SK-N-MC (cell line): ENCODE data around the gene ANKS1B.

Experiments
- DNase-seq: peaks from one replicate; pipeline ENCODE4 v3.0.0-alpha.2; 2011; ENCODE audit warnings: low read depth, low spot score
- H3K27ac ChIP-seq: fragments of 200-600 bp; sonication (generic); 2 replicates; pipeline ENCODE4 v1.5.1; 2016; ENCODE audit warnings: mixed run types
- H3K36me3 ChIP-seq: fragments of 200-600 bp; sonication (generic); 2 replicates; pipeline ENCODE4 v1.6.1; 2017; ENCODE audit warnings: antibody characterized with exemption, low read length, mixed read lengths; ENCODE audit not compliant: insufficient read depth
- H3K4me3 ChIP-seq: fragments of 200-600 bp; sonication (generic); 2 replicates; pipeline ENCODE4 v1.5.1; 2016
- H3K9ac ChIP-seq: fragments of 200-600 bp; sonication (generic); 2 replicates; pipeline ENCODE4 v1.8.0; 2017; ENCODE audit warnings: mixed run types, mixed read lengths; ENCODE audit not compliant: insufficient read length
- H3K9me3 ChIP-seq: fragments of 200-600 bp; sonication (generic); 2 replicates; pipeline ENCODE4 v1.6.1; 2017; ENCODE audit warnings: low read depth, mild to moderate bottlenecking, antibody characterized with exemption, low read length, moderate library complexity, mixed read lengths
- EZH2 ChIP-seq: fragments of 200-600 bp; sonication (generic); IDR thresholded peaks from one replicate; pipeline ENCODE4 v1.6.1; 2017; ENCODE audit warnings: antibody characterized with exemption
- FOXP2 ChIP-seq: optimal IDR thresholded peaks from 2 replicates; pipeline ENCODE3; 2011; ENCODE audit warnings: mild to moderate bottlenecking, moderate library complexity; ENCODE audit not compliant: insufficient read depth; ENCODE audit errors: extremely low read length, control extremely low read depth
- POLR2AphosphoS5 ChIP-seq: IDR thresholded peaks from 2 replicates; pipeline ENCODE4 v1.6.1; 2012; ENCODE audit warnings: mild to moderate bottlenecking, low read depth, low read length, borderline replicate concordance

Gene ANKS1B

GRCh38 chr12:99713946-99714520, 270.7 kb downstream of the ANKS1B start:
- no peak for DNase-seq
- Histone ChIP-seq H3K4me3 (no peak overlapping the region), H3K27ac (no peak overlapping the region), H3K9me3 (no peaks in the 10 kb centered on the region), H3K36me3 (no peaks in the 10 kb centered on the region), H3K9ac (no peak overlapping the region)
- TF ChIP-seq FOXP2: no peak
- no peak for TF ChIP-seq EZH2
- no peak for TF ChIP-seq POLR2AphosphoS5

DNA sequence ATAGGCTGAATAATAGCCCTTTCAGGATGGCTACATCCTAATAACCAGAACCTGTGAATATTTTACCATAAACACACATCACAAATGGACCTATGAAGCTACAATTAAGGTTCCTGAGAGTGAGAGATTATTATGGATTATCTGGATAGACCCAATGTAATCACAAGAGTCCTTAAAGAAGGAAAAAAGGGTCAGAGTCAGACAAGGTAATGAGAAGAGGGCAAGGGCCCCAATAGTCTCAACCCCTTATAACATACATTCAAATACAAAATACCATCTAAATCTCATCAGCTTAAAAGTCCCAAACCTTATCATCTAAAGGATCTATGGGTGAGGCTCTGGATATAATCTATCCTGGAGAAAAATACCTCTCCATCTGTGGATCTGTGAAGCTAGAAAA, 272.5 kb downstream of the ANKS1B start:
- no peak overlapping the region for H3K9ac ChIP-seq
- no peak for DNase-seq
- no peaks in the 10 kb centered on the region for H3K9me3 ChIP-seq
- H3K27ac ChIP-seq: no peak overlapping the region
- H3K36me3 ChIP-seq: no peaks in the 10 kb centered on the region
- no peak overlapping the region for H3K4me3 ChIP-seq
- TF ChIP-seq FOXP2 (no peak), POLR2AphosphoS5 (no peak), EZH2 (no peak)

DNA sequence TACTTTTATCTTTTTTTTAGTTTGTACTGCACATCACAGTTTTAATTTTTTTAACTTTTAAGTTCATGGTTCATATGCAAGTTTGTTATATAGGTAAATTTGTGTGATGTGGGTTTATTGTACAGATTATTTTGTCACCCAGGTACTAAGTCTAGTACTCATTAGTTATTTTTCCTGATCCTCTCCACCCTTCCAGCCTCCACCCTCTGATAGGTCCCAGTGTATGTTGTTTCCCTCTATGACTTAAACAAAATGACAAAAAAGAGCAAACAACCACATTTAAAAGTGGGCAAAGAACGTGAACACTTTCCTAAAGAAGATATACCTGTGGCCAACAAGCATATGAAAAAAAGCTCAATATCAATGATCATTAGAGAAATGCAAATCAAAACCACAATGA, 273.5 kb downstream of the ANKS1B start:
- TF ChIP-seq FOXP2 (no peak), POLR2AphosphoS5 (no peak), EZH2 (no peak)
- Histone ChIP-seq H3K9me3 (no peaks in the 10 kb centered on the region), H3K4me3 (no peak overlapping the region), H3K9ac (no peak overlapping the region), H3K27ac (no peak overlapping the region), H3K36me3 (no peaks in the 10 kb centered on the region)
- no peak for DNase-seq

DNA sequence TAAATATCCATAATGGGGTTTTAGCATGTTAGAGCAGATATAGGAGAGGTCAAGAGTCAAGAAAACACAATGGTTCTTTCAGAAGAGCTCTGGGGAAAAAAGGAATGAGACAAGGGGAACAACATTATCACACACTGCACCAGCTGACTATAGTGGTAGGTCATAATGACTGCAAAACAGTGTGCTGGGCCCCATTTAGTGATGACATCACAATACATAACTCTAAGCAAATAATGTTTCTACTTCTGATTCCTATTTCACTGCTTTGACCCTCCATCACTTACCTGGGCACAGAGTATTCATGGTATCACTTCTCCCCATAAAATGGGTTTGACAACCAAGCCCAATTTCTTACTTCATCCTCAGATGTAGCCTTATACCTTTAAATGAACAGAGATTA, 275.1 kb downstream of the ANKS1B start:
- no peak overlapping the region for H3K9ac ChIP-seq
- TF ChIP-seq EZH2 (no peak), POLR2AphosphoS5 (no peak), FOXP2 (no peak)
- H3K27ac ChIP-seq: no peak overlapping the region
- no peak for DNase-seq
- no peaks in the 10 kb centered on the region for H3K9me3 ChIP-seq
- no peaks in the 10 kb centered on the region for H3K36me3 ChIP-seq
- H3K4me3 ChIP-seq: no peak overlapping the region

GRCh38 chr12:99709116-99709515, 275.6 kb downstream of the ANKS1B start:
- H3K9ac ChIP-seq: no peak overlapping the region
- TF ChIP-seq POLR2AphosphoS5 (no peak), EZH2 (no peak), FOXP2 (no peak)
- DNase-seq: no peak
- H3K4me3 ChIP-seq: no peak overlapping the region
- H3K36me3 ChIP-seq: no peaks in the 10 kb centered on the region
- no peaks in the 10 kb centered on the region for H3K9me3 ChIP-seq
- H3K27ac ChIP-seq: no peak overlapping the region

DNA sequence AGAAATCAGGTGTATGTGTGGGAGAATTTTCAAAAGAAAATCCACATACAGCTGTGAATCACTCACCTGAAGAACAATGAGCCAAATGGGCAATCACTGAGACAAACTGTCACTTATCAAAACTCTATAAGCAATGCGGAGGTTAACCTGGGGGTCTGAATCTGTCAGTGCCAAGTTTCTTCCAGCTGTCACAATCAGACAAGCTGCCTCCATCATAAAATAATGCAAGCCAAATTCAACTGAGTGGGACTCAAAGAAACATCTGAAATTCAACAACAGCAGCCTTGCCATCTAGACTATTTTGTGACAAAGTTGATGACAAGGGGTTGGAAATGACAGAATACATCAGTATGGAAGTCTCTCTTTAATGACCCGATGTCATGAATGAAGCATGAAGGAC, 276.9 kb downstream of the ANKS1B start:
- no peak for DNase-seq
- Histone ChIP-seq H3K36me3 (no peaks in the 10 kb centered on the region), H3K9me3 (no peaks in the 10 kb centered on the region), H3K4me3 (no peak overlapping the region), H3K9ac (no peak overlapping the region), H3K27ac (no peak overlapping the region)
- TF ChIP-seq FOXP2 (no peak), POLR2AphosphoS5 (no peak), EZH2 (no peak)

DNA sequence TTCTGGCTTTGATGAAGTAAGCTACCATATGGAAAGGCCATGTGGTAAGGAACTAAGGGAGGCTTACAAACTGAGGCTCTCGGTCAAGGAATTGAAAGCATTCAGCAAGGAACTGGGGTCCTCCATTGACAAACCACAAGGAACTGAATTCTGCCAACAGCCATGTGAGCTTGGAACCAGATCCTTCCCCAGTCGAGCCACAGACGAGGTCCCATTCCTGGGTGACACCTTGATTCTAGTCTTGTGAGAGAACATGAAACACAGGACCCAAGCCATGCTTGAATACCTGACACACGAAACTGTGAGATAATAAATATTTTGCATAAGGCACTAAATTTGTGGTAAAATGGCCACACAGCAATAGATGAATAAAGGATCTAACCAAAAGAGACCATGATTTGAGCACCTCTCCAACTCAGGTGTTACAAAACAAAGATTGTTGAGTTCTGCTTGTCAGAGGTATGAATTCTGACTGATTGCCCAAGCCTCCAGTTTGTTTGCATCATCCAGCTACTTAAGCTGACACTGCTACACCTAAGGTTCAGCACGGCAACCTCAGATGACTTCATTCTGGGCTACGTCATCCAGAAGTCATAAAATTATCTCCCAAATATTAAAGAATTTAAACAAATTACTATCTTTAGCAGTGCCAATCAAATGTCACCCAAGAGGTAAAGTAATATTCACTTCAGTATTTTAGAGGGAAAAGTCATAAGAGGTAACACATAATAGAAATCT, 277.8 kb downstream of the ANKS1B start:
- no peak overlapping the region for H3K27ac ChIP-seq
- DNase-seq: no peak
- H3K9me3 ChIP-seq: no peaks in the 10 kb centered on the region
- no peak for TF ChIP-seq POLR2AphosphoS5
- TF ChIP-seq FOXP2: no peak
- no peak for TF ChIP-seq EZH2
- H3K4me3 ChIP-seq: no peak overlapping the region
- no peaks in the 10 kb centered on the region for H3K36me3 ChIP-seq
- H3K9ac ChIP-seq: no peak overlapping the region

- Histone ChIP-seq H3K36me3 (no peaks in the 10 kb centered on the region), H3K27ac (no peak overlapping the region), H3K9ac (no peak overlapping the region), H3K9me3 (no peaks in the 10 kb centered on the region), H3K4me3 (no peak overlapping the region)
- no peak for TF ChIP-seq FOXP2
- TF ChIP-seq POLR2AphosphoS5: no peak
- no peak for TF ChIP-seq EZH2
- DNase-seq: no peak
Observed at GRCh38 chr12:99704458-99704857, 280.3 kb downstream of the ANKS1B start.

GRCh38 chr12:99704036-99704435, 280.7 kb downstream of the ANKS1B start:
- DNase-seq: no peak
- Histone ChIP-seq H3K4me3 (no peak overlapping the region), H3K27ac (no peak overlapping the region), H3K36me3 (no peaks in the 10 kb centered on the region), H3K9ac (no peak overlapping the region), H3K9me3 (no peaks in the 10 kb centered on the region)
- TF ChIP-seq EZH2 (no peak), POLR2AphosphoS5 (no peak), FOXP2 (no peak)
